ENCODE measurements around the gene PDXK.

DNA sequence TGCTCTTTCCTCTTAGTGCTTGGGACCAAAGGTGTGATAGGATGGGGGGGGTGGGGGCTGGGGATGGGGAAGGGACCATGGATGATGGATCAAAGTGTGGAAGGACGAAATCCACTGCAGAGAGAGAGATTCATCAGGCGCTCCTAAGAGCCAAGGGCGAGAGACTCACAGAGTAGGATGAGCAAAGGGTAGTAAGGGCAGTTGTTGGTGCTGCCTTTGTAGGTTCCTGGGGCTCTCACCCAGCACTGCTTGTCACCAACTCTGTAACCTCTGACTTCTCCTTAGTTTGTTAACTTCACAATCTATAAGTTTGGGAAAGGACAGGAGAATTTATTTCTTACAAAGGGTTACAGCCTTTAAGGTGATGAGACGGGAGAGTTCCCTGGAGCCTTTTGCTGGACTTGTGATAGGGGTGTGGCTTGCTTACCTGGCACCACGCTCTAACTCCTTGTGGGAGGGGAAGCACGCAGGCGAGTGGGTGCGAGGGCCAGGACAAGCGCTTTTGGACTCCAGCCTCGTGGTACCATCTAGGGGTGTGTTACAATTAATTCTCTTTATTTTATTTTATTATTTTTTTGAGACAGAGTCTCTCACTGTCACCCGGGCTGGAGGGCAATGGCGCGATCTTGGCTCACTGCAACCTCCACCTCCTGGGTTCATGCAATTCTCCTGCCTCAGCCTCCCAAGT is 1.6 kb upstream of the PDXK start:
- no peak for TF ChIP-seq EZH2phosphoT487 (IDR thresholded peaks at IDR 0.05)
- TF ChIP-seq, protein P1, sequence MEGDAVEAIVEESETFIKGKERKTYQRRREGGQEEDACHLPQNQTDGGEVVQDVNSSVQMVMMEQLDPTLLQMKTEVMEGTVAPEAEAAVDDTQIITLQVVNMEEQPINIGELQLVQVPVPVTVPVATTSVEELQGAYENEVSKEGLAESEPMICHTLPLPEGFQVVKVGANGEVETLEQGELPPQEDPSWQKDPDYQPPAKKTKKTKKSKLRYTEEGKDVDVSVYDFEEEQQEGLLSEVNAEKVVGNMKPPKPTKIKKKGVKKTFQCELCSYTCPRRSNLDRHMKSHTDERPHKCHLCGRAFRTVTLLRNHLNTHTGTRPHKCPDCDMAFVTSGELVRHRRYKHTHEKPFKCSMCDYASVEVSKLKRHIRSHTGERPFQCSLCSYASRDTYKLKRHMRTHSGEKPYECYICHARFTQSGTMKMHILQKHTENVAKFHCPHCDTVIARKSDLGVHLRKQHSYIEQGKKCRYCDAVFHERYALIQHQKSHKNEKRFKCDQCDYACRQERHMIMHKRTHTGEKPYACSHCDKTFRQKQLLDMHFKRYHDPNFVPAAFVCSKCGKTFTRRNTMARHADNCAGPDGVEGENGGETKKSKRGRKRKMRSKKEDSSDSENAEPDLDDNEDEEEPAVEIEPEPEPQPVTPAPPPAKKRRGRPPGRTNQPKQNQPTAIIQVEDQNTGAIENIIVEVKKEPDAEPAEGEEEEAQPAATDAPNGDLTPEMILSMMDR (IDR thresholded peaks at IDR 0.05) = no peak
